ENCODE data around the gene FAM25A. TPM values are rescaled to one million over a fixed set of nuclear protein-coding genes. Genes with fewer than 3 reads are reported as not detected.

The FAM25A gene
- total RNA-seq, 2 donors from 2014 or later, result not detected

- Histone ChIP-seq H3K4me3 (ENCODE audit: low read length) (no peak overlapping the region), H3K36me3 (ENCODE audit: control insufficient read depth, insufficient read depth, low read length) (peaks cover 71% of the 10 kb centered on the region), H3K27ac (ENCODE audit: low read depth, low read length) (no peak overlapping the region), H3K4me1 (ENCODE audit: control insufficient read depth, insufficient read depth, low read length) (no peaks in the 10 kb centered on the region), H3K9ac (ENCODE audit: extremely low read depth, low read length, poor library complexity, severe bottlenecking) (no peak overlapping the region), H3K9me3 (ENCODE audit: control insufficient read depth, low read length) (no peaks in the 10 kb centered on the region), H3K27me3 (ENCODE audit: control insufficient read depth, insufficient read depth, low read length, poor library complexity, severe bottlenecking) (no peaks in the 10 kb centered on the region)
- H3K27me3 Mint-ChIP-seq (ENCODE audit: insufficient read depth), result no peaks in the 10 kb centered on the region
- no peak overlapping the region for H3K4me3 Mint-ChIP-seq
- H3K27ac Mint-ChIP-seq, result no peak overlapping the region
- peaks cover 64% of the 10 kb centered on the region for H3K36me3 Mint-ChIP-seq (ENCODE audit: low read depth)
- DNase-seq, result no peak
- TF ChIP-seq, protein P1, sequence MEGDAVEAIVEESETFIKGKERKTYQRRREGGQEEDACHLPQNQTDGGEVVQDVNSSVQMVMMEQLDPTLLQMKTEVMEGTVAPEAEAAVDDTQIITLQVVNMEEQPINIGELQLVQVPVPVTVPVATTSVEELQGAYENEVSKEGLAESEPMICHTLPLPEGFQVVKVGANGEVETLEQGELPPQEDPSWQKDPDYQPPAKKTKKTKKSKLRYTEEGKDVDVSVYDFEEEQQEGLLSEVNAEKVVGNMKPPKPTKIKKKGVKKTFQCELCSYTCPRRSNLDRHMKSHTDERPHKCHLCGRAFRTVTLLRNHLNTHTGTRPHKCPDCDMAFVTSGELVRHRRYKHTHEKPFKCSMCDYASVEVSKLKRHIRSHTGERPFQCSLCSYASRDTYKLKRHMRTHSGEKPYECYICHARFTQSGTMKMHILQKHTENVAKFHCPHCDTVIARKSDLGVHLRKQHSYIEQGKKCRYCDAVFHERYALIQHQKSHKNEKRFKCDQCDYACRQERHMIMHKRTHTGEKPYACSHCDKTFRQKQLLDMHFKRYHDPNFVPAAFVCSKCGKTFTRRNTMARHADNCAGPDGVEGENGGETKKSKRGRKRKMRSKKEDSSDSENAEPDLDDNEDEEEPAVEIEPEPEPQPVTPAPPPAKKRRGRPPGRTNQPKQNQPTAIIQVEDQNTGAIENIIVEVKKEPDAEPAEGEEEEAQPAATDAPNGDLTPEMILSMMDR (conservative IDR thresholded peaks at IDR 0.05), result no peak
- no peaks in the 10 kb centered on the region for H3K4me1 Mint-ChIP-seq
- no peaks in the 10 kb centered on the region for H3K9me3 Mint-ChIP-seq
- WGBS, 2 experiments (ENCODE audit: insufficient coverage in 1 of 2, insufficient read length in 1 of 2), result 86% methylated on average over 1 of the region's 1 CpG; no CpG with 5 or more reads in 1 of the 2 experiments
Observed at GRCh38 chr10:87058171-87058570, 38.1 kb downstream of the FAM25A start.

DNA sequence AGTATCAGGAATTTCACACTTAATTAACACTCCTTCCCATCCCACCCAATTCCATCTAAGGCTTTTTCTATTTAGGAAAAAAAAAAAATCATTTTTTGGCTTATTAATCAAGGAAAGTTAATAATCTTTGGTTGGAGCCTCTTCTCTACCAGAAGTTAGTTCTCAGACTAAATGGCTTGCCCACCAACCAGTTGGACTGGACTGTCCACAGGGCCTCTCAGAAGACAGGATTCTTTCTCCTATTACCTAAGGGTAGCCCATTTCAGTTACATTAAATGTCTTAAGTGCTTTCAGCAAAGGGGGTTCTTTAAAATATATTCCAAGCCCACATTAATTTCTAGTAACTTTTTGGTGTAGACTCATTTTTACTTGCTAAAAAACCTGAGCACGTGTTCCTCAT, 39.3 kb downstream of the FAM25A start:
- no peak overlapping the region for H3K4me3 Mint-ChIP-seq
- no peaks in the 10 kb centered on the region for H3K4me1 ChIP-seq (ENCODE audit: control insufficient read depth, insufficient read depth, low read length)
- 95% methylated on average over 1 of the region's 1 CpG; no CpG with 5 or more reads in 1 of the 2 experiments for WGBS, 2 experiments (ENCODE audit: insufficient coverage in 1 of 2, insufficient read length in 1 of 2)
- no peaks in the 10 kb centered on the region for H3K27me3 ChIP-seq (ENCODE audit: control insufficient read depth, insufficient read depth, low read length, poor library complexity, severe bottlenecking)
- H3K27ac ChIP-seq (ENCODE audit: low read depth, low read length), result no peak overlapping the region
- H3K4me3 ChIP-seq (ENCODE audit: low read length), result no peak overlapping the region
- H3K36me3 Mint-ChIP-seq (ENCODE audit: low read depth), result peaks cover 73% of the 10 kb centered on the region
- H3K27ac Mint-ChIP-seq, result no peak overlapping the region
- TF ChIP-seq, protein P1 (conservative IDR thresholded peaks at IDR 0.05), result no peak
- H3K4me1 Mint-ChIP-seq, result no peaks in the 10 kb centered on the region
- H3K36me3 ChIP-seq (ENCODE audit: control insufficient read depth, insufficient read depth, low read length), result peaks cover 68% of the 10 kb centered on the region
- H3K9me3 ChIP-seq (ENCODE audit: control insufficient read depth, low read length), result no peaks in the 10 kb centered on the region
- H3K9ac ChIP-seq (ENCODE audit: extremely low read depth, low read length, poor library complexity, severe bottlenecking), result no peak overlapping the region
- H3K9me3 Mint-ChIP-seq, result no peaks in the 10 kb centered on the region
- no peaks in the 10 kb centered on the region for H3K27me3 Mint-ChIP-seq (ENCODE audit: insufficient read depth)
- DNase-seq, result no peak

- H3K27ac ChIP-seq (ENCODE audit: low read depth, low read length), result no peak overlapping the region
- H3K4me1 Mint-ChIP-seq, result no peaks in the 10 kb centered on the region
- no peaks in the 10 kb centered on the region for H3K4me1 ChIP-seq (ENCODE audit: control insufficient read depth, insufficient read depth, low read length)
- H3K27ac Mint-ChIP-seq, result no peak overlapping the region
- TF ChIP-seq, protein P1 (conservative IDR thresholded peaks at IDR 0.05), result no peak
- no peak for DNase-seq
- no peak overlapping the region for H3K4me3 Mint-ChIP-seq
- H3K27me3 Mint-ChIP-seq (ENCODE audit: insufficient read depth), result no peaks in the 10 kb centered on the region
- H3K27me3 ChIP-seq (ENCODE audit: control insufficient read depth, insufficient read depth, low read length, poor library complexity, severe bottlenecking), result no peaks in the 10 kb centered on the region
- H3K9me3 Mint-ChIP-seq, result no peaks in the 10 kb centered on the region
- H3K9me3 ChIP-seq (ENCODE audit: control insufficient read depth, low read length), result no peaks in the 10 kb centered on the region
- H3K4me3 ChIP-seq (ENCODE audit: low read length), result no peak overlapping the region
- H3K36me3 Mint-ChIP-seq (ENCODE audit: low read depth), result peaks cover 76% of the 10 kb centered on the region
- peaks cover 66% of the 10 kb centered on the region for H3K36me3 ChIP-seq (ENCODE audit: control insufficient read depth, insufficient read depth, low read length)
- H3K9ac ChIP-seq (ENCODE audit: extremely low read depth, low read length, poor library complexity, severe bottlenecking), result no peak overlapping the region
- 95 to 100% methylated on average over 1 to 6 of the region's 6 CpGs for WGBS, 2 experiments (ENCODE audit: insufficient coverage in 1 of 2, insufficient read length in 1 of 2)
Observed at GRCh38 chr10:87060280-87060928, 40.3 kb downstream of the FAM25A start.

Data from endodermal cell (in vitro differentiated cells).